ENCODE data around the gene CASR.
A peak's percentile ranks its signal among the peaks of the same experiment; 100 is the strongest.
"Not testable (repeated sequence)": the region's sequence is repeated elsewhere in the genome, so short reads cannot be mapped to it uniquely, and the experiment has no call there.

CASR gene

GRCh38 chr3:122183521-122183892, at the start of gene CASR:
Gene CASR, plus strand, starts transcription at chr3:122183668. Its CDS starts 70,522 bp downstream, at chr3:122254190.
- DNase-seq (ENCODE audit: low read depth in 2 of 2): no peak

- peak; percentile 39 to 54 for DNase-seq (ENCODE audit: low read depth in 2 of 2)
Observed at GRCh38 chr3:122146466-122146865, 37.0 kb upstream of the CASR start.

GRCh38 chr3:122148941-122149627, 34.4 kb upstream of the CASR start:
- no peak for DNase-seq (ENCODE audit: low read depth in 2 of 2)

- no peak for DNase-seq (ENCODE audit: low read depth in 2 of 2)
Observed at GRCh38 chr3:122151480-122151879, 32.0 kb upstream of the CASR start.

- DNase-seq (ENCODE audit: low read depth in 2 of 2): not testable (repeated sequence)
Observed at GRCh38 chr3:122164983-122165382, 18.5 kb upstream of the CASR start.

GRCh38 chr3:122167630-122168029, 15.8 kb upstream of the CASR start:
- DNase-seq (ENCODE audit: low read depth in 2 of 2): no peak

- DNase-seq (ENCODE audit: low read depth in 2 of 2): no peak
Observed at GRCh38 chr3:122168044-122168443, 15.4 kb upstream of the CASR start.

GRCh38 chr3:122169911-122170310, 13.6 kb upstream of the CASR start:
- DNase-seq (ENCODE audit: low read depth in 2 of 2): no peak

GRCh38 chr3:122171361-122171760, 12.1 kb upstream of the CASR start:
- not testable (repeated sequence) for DNase-seq (ENCODE audit: low read depth in 2 of 2)

GRCh38 chr3:122178711-122179110, 4.8 kb upstream of the CASR start:
- no peak for DNase-seq (ENCODE audit: low read depth in 2 of 2)

GRCh38 chr3:122183893-122184590, 574 bp downstream of the CASR start:
- DNase-seq (ENCODE audit: low read depth in 2 of 2): no peak

- no peak for DNase-seq (ENCODE audit: low read depth in 2 of 2)
Observed at GRCh38 chr3:122184591-122184929, 1.1 kb downstream of the CASR start.

- no peak for DNase-seq (ENCODE audit: low read depth in 2 of 2)
Observed at GRCh38 chr3:122186372-122186771, 2.9 kb downstream of the CASR start.

- no peak for DNase-seq (ENCODE audit: low read depth in 2 of 2)
Observed at GRCh38 chr3:122188737-122189136, 5.3 kb downstream of the CASR start.

GRCh38 chr3:122189357-122189756, 5.9 kb downstream of the CASR start:
- DNase-seq (ENCODE audit: low read depth in 2 of 2): no peak

- DNase-seq (ENCODE audit: low read depth in 2 of 2): no peak
Observed at GRCh38 chr3:122190525-122190924, 7.1 kb downstream of the CASR start.

GRCh38 chr3:122198966-122199365, 15.5 kb downstream of the CASR start:
- no peak for DNase-seq (ENCODE audit: low read depth in 2 of 2)

GRCh38 chr3:122199552-122199951, 16.1 kb downstream of the CASR start:
- DNase-seq (ENCODE audit: low read depth in 2 of 2): no peak

GRCh38 chr3:122200661-122201060, 17.2 kb downstream of the CASR start:
- no peak for DNase-seq (ENCODE audit: low read depth in 2 of 2)

GRCh38 chr3:122201476-122201875, 18.0 kb downstream of the CASR start:
- DNase-seq (ENCODE audit: low read depth in 2 of 2): not testable (repeated sequence)

GRCh38 chr3:122208579-122208978, 25.1 kb downstream of the CASR start:
- DNase-seq (ENCODE audit: low read depth in 2 of 2): no peak

- no peak for DNase-seq (ENCODE audit: low read depth in 2 of 2)
Observed at GRCh38 chr3:122213650-122214049, 30.2 kb downstream of the CASR start.

- DNase-seq (ENCODE audit: low read depth in 2 of 2): no peak
Observed at GRCh38 chr3:122214711-122215110, 31.2 kb downstream of the CASR start.
